ENCODE data around the gene TC2N.

DNA sequence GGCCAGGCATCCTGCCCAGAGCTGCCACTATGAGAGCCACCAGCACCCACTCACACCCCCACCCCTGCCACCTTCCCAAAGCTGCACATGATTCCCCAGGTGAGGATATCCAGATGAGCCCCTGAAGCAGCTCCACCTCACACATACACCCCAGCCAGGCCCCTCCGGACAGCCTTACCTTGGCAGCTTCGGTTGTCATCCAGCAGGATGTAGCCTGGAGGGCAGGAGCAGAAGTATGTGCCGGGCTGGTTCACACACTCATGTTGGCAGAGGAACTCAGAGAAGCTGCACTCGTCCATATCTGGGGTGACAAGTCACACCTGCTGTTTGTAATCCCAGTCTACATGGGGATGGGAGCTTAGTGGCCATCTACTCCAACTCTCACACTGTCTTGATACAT is 15.4 kb upstream of the TC2N start:
- no peak for TF ChIP-seq CTCF (IDR thresholded peaks at IDR 0.05; ENCODE audit: low read length)
- no peak for TF ChIP-seq EZH2 (optimal IDR thresholded peaks at IDR 0.05; ENCODE audit: low read depth, low read length)

Measured in MM.1S (cell line).